IMR-90 (cell line): ENCODE data around the gene ZBED2. TPM values are rescaled to one million over a fixed set of nuclear protein-coding genes. Genes with fewer than 3 reads are reported as not detected.

Experiments
- ATAC-seq: fragments of 200-7000 bp; cut with Tn5 transposase; 2 replicates; pipeline ENCODE4 v1.9.1; 2020; ENCODE audit warnings: low read depth, mild to moderate bottlenecking, moderate library complexity
- BruUV-seq: library from RNA; stranded (reverse); fragments of 400-500 nt; replicated peaks from 2 replicates; lab custom pipeline; 2021; lab: Mats Ljungman, UMichigan
- CTCF ChIA-PET: fragments of 300-600 bp; formaldehyde crosslinking; extraction: SDS; loops from one replicate; lab custom pipeline; 2021; ENCODE audit warnings: antibody characterized with exemption; lab: Yijun Ruan, JAX
- POLR2A ChIA-PET: fragments of 300-600 bp; sonication (Branson Sonifier 250); formaldehyde crosslinking; loops from one replicate; lab custom pipeline; 2022; ENCODE audit warnings: antibody characterized with exemption; ENCODE audit not compliant: unreplicated experiment; lab: Charles Lee
- DNase-seq: peaks from one replicate; pipeline ENCODE4 v3.0.0; 2013
- H2AFZ ChIP-seq: replicated peaks from 2 replicates; pipeline ENCODE3; 2013; ENCODE audit warnings: low read length, mild to moderate bottlenecking; ENCODE audit not compliant: poor library complexity
- H2AK5ac ChIP-seq: 2 replicates; pipeline ENCODE4 v1.6.1; 2013; ENCODE audit warnings: low read depth, low read length, inconsistent platforms
- H2AK9ac ChIP-seq: replicated peaks from 2 replicates; pipeline ENCODE3; 2013; ENCODE audit warnings: mild to moderate bottlenecking, low read depth, low read length, moderate library complexity; ENCODE audit not compliant: poor library complexity
- H2BK120ac ChIP-seq: 2 replicates; pipeline ENCODE4 v1.6.1; 2013; ENCODE audit warnings: low read depth, low read length, inconsistent platforms
- H2BK15ac ChIP-seq: 3 replicates; pipeline ENCODE4 v1.6.1; 2013; ENCODE audit warnings: low read depth, low read length, inconsistent platforms
- H2BK20ac ChIP-seq: 2 replicates; pipeline ENCODE4 v1.6.1; 2013; ENCODE audit warnings: low read depth, mild to moderate bottlenecking, inconsistent platforms, low read length, moderate library complexity
- H2BK5ac ChIP-seq: 2 replicates; pipeline ENCODE4 v1.6.1; 2013; ENCODE audit warnings: mild to moderate bottlenecking, low read depth, low read length, inconsistent platforms; ENCODE audit not compliant: poor library complexity, severe bottlenecking
- H3K14ac ChIP-seq: replicated peaks from 2 replicates; pipeline ENCODE4 v1.6.1; 2013; ENCODE audit warnings: low read depth, low read length, inconsistent platforms
- H3K18ac ChIP-seq: 2 replicates; pipeline ENCODE4 v1.6.1; 2013; ENCODE audit warnings: low read depth, low read length, control low read depth
- H3K23ac ChIP-seq: 2 replicates; pipeline ENCODE4 v1.6.1; 2013; ENCODE audit warnings: low read depth, low read length, inconsistent platforms
- H3K27ac ChIP-seq: 2 replicates; pipeline ENCODE4 v1.5.1; 2013; ENCODE audit warnings: mild to moderate bottlenecking, control low read depth, low read length; ENCODE audit not compliant: insufficient read depth
- H3K27me3 ChIP-seq: 2 replicates; pipeline ENCODE4 v1.6.1; 2013; ENCODE audit warnings: low read length; ENCODE audit not compliant: control insufficient read depth, insufficient read depth
- H3K36me3 ChIP-seq: 2 replicates; pipeline ENCODE4 v1.6.1; 2013; ENCODE audit warnings: low read length, mixed read lengths; ENCODE audit not compliant: control insufficient read depth, insufficient read depth
- H3K4ac ChIP-seq: 2 replicates; pipeline ENCODE4 v1.6.1; 2013; ENCODE audit warnings: low read depth, low read length, inconsistent platforms
- H3K4me1 ChIP-seq: 2 replicates; pipeline ENCODE4 v1.6.1; 2013; ENCODE audit warnings: low read length, mixed read lengths; ENCODE audit not compliant: control insufficient read depth, insufficient read depth
- H3K4me2 ChIP-seq: 2 replicates; pipeline ENCODE4 v1.6.1; 2013; ENCODE audit warnings: low read depth, mild to moderate bottlenecking, control low read depth, low read length, moderate library complexity
- H3K4me3 ChIP-seq: 2 replicates; pipeline ENCODE4 v1.5.1; 2013; ENCODE audit warnings: low read depth, mild to moderate bottlenecking, control low read depth, low read length, moderate library complexity; ENCODE audit not compliant: insufficient read depth
- H3K56ac ChIP-seq: 2 replicates; pipeline ENCODE4 v1.6.1; 2013; ENCODE audit warnings: low read length, inconsistent platforms; ENCODE audit not compliant: insufficient read depth; ENCODE audit errors: extremely low read depth
- H3K79me1 ChIP-seq, 2 experiments: 2 replicates each; pipeline ENCODE4 v1.6.1; 2013; ENCODE audit warnings: low read length in 2 of 2, inconsistent platforms in 1 of 2, low read depth in 1 of 2
- H3K9ac ChIP-seq: 2 replicates; pipeline ENCODE4 v1.6.1; 2013; ENCODE audit warnings: low read depth, low read length, control low read depth
- H3K9me1 ChIP-seq: 2 replicates; pipeline ENCODE4 v1.6.1; 2013; ENCODE audit warnings: low read length, inconsistent platforms; ENCODE audit not compliant: insufficient read depth
- H3K9me3 ChIP-seq: 2 replicates; pipeline ENCODE4 v1.6.1; 2013; ENCODE audit warnings: low read length; ENCODE audit not compliant: control insufficient read depth, insufficient read depth
- H4K20me1 ChIP-seq: 2 replicates; pipeline ENCODE4 v1.6.1; 2013; ENCODE audit warnings: low read length, inconsistent platforms; ENCODE audit not compliant: insufficient read depth
- H4K5ac ChIP-seq: 2 replicates; pipeline ENCODE4 v1.6.1; 2013; ENCODE audit warnings: mild to moderate bottlenecking, low read depth, low read length, control low read depth
- H4K8ac ChIP-seq, 2 experiments: 2 replicates each; pipeline ENCODE4 v1.6.1; 2013; ENCODE audit warnings: low read depth in 2 of 2, low read length in 2 of 2, control low read depth in 1 of 2, inconsistent platforms in 1 of 2
- H4K91ac ChIP-seq: 2 replicates; pipeline ENCODE4 v1.6.1; 2013; ENCODE audit warnings: low read depth, low read length, inconsistent platforms; ENCODE audit not compliant: insufficient read depth
- CEBPB ChIP-seq: IDR thresholded peaks from 2 replicates; pipeline ENCODE4 v1.6.1; 2012; ENCODE audit warnings: low read depth, low read length, improper control_type of control experiment
- CHD1 ChIP-seq: IDR thresholded peaks from 2 replicates; pipeline ENCODE4 v1.6.1; 2012; ENCODE audit warnings: low read depth, low read length, improper control_type of control experiment
- CTCF ChIP-seq: conservative IDR thresholded peaks from 2 replicates; pipeline ENCODE4 v1.5.1; 2012; ENCODE audit warnings: mild to moderate bottlenecking, low read depth, low read length, improper control_type of control experiment
- MAZ ChIP-seq: IDR thresholded peaks from 2 replicates; pipeline ENCODE4 v1.6.1; 2012; ENCODE audit warnings: low read depth, mild to moderate bottlenecking, low read length, improper control_type of control experiment, moderate library complexity, borderline replicate concordance
- NFE2L2 ChIP-seq: fragments of 150-350 bp; IDR thresholded peaks from 2 replicates; pipeline ENCODE4 v1.6.1; 2016; ENCODE audit warnings: low read depth, mild to moderate bottlenecking, low read length
- POLR2A ChIP-seq: IDR thresholded peaks from 2 replicates; pipeline ENCODE4 v1.6.1; 2012; ENCODE audit warnings: mild to moderate bottlenecking, low read depth, low read length
- RAD21 ChIP-seq: IDR thresholded peaks from 2 replicates; pipeline ENCODE4 v1.6.1; 2012; ENCODE audit warnings: low read length, improper control_type of control experiment
- RCOR1 ChIP-seq: IDR thresholded peaks from 2 replicates; pipeline ENCODE4 v1.6.1; 2012; ENCODE audit warnings: mild to moderate bottlenecking, low read length, improper control_type of control experiment; ENCODE audit not compliant: insufficient replicate concordance
- WGBS, 2 experiments: methylation state at CpG; one replicate each; pipeline versions ENCODE4 v1.1.5 to v1.1.7; 2013; ENCODE audit warnings: missing lambda C conversion rate in 2 of 2; ENCODE audit not compliant: insufficient read length in 1 of 2; ENCODE audit errors: extremely low coverage in 2 of 2; 5-methylcytosine and 5-hydroxymethylcytosine counted together
- dilution Hi-C: fragments of 300-500 bp; cut with HindIII; formaldehyde crosslinking; loops from one replicate; pipeline ENCODE4 v1.14.3; 2018; ENCODE audit warnings: low sequenced_read_pairs; ENCODE audit not compliant: unreplicated experiment
- in situ Hi-C: fragments of 300-500 bp; cut with MboI; formaldehyde crosslinking; loops from 3 replicates; pipeline ENCODE4 v1.14.3; 2019; ENCODE audit warnings: low sequenced_read_pairs, inconsistent platforms, mixed read lengths
- intact Hi-C: fragments of 100-400 bp; cut with micrococcal nuclease; formaldehyde crosslinking; loops from 2 replicates; pipeline ENCODE4 v1.10.0; 2022
- polyA plus RNA-seq, 3 experiments: library from polyadenylated mRNA; depleted of rRNA; stranded (reverse); fragments of >200 nt; gene quantifications; 2 replicates each; pipeline ENCODE4 v1.2.3, GENCODE V29; 2012; ENCODE audit warnings: low replicate concordance in 1 of 3
- total RNA-seq: library from RNA; depleted of rRNA; stranded (reverse); fragments of >200 nt; gene quantifications from 2 replicates; pipeline ENCODE4 v1.2.3, GENCODE V29; 2012
- TF ChIP-seq, protein P1 (sequence below): fragments of 150-350 bp; IDR thresholded peaks from 2 replicates; pipeline ENCODE4 v1.6.1; 2016; ENCODE audit warnings: low read depth, mild to moderate bottlenecking, low read length, moderate library complexity, borderline replicate concordance
- TF ChIP-seq, protein P2 (sequence below): fragments of 150-350 bp; IDR thresholded peaks from 2 replicates; pipeline ENCODE4 v1.6.1; 2017; ENCODE audit warnings: mild to moderate bottlenecking, antibody characterized with exemption, low read length, low read depth

ZBED2 gene
- total and polyA plus RNA-seq, 2 of the 4 experiments (the other 2 are of a cell fraction): 0.51 to 0.72 TPM

DNA sequence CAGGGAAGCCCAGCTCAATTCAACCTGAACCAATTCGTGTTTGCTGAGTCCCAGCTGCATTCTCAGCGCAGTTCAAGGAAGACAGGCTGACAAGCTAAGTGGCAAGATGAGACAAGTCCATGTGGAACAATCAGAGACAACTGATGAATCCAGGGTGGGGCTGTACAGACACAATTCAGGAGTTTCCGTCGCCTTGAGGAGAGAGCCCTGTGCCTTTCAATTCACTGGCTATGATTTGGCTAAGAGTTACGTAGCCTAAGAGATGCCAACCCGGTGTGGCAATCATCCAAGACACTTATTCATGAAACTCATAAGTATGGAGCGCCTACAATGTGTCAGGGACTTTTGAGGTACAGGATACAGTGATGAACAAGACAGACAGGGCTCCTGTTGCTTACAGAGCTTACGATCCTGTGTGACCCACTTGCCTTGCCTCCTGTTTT lies 15.5 kb upstream of the ZBED2 start:
- Histone ChIP-seq H2AFZ (no peak overlapping the region), H3K23ac (no peak overlapping the region), H4K8ac (no peak overlapping the region), H3K36me3 (no peaks in the 10 kb centered on the region), H3K9me3 (no peaks in the 10 kb centered on the region), H3K4ac (no peak overlapping the region; the same call in 1 of the 2 replicates), H2BK15ac (peak overlapping the region; percentile 38; the same call in 1 of the 3 replicates), H2AK9ac (no peak overlapping the region), H3K27me3 (no peaks in the 10 kb centered on the region), H3K56ac (no peak overlapping the region), H3K4me1 (peaks cover 6% of the 10 kb centered on the region), H3K79me1 (no peaks in the 10 kb centered on the region), H3K18ac (no peak overlapping the region), H3K9ac (no peak overlapping the region), H3K27ac (no peak overlapping the region), H3K14ac (no peak overlapping the region), H3K4me3 (no peak overlapping the region), H2AK5ac (peak overlapping the region; percentile 40; the same call in 1 of the 2 replicates), H3K4me2 (no peak overlapping the region), H4K20me1 (no peaks in the 10 kb centered on the region), H2BK120ac (no peak overlapping the region), H4K5ac (no peak overlapping the region), H2BK5ac (no peak overlapping the region), H3K9me1 (no peaks in the 10 kb centered on the region), H4K91ac (peak overlapping the region; percentile 34), H2BK20ac (peak overlapping the region; percentile 51; the same call in 1 of the 2 replicates)
- POLR2A ChIA-PET: no interaction called here
- in situ Hi-C loops (no loop called here), intact Hi-C loops (no loop called here), dilution Hi-C loops (no loop called here)
- ATAC-seq (no peak), DNase-seq (no peak)
- TF ChIP-seq POLR2A: no peak
- TF ChIP-seq CTCF: no peak
- TF ChIP-seq, protein P1, sequence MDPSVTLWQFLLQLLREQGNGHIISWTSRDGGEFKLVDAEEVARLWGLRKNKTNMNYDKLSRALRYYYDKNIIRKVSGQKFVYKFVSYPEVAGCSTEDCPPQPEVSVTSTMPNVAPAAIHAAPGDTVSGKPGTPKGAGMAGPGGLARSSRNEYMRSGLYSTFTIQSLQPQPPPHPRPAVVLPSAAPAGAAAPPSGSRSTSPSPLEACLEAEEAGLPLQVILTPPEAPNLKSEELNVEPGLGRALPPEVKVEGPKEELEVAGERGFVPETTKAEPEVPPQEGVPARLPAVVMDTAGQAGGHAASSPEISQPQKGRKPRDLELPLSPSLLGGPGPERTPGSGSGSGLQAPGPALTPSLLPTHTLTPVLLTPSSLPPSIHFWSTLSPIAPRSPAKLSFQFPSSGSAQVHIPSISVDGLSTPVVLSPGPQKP: no peak
- TF ChIP-seq RAD21: no peak
- TF ChIP-seq RCOR1: no peak
- TF ChIP-seq MAZ: no peak
- no peak for TF ChIP-seq CHD1
- TF ChIP-seq, protein P2, sequence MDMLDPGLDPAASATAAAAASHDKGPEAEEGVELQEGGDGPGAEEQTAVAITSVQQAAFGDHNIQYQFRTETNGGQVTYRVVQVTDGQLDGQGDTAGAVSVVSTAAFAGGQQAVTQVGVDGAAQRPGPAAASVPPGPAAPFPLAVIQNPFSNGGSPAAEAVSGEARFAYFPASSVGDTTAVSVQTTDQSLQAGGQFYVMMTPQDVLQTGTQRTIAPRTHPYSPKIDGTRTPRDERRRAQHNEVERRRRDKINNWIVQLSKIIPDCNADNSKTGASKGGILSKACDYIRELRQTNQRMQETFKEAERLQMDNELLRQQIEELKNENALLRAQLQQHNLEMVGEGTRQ: no peak
- TF ChIP-seq CEBPB: no peak
- no peak for TF ChIP-seq NFE2L2
- CTCF ChIA-PET: no interaction called here
- 77% methylated on average over 4 of the region's 8 CpGs; no CpG with 5 or more reads in 1 of the 2 experiments for WGBS, 2 experiments
- no TSS peak for BruUV-seq
